HL-60 (cell line): ENCODE measurements around the gene COG4.

Source experiments
- DNase-seq, 2 experiments: peaks; one replicate each; pipeline ENCODE4 v3.0.0-alpha.2; 2010 to 2020; ENCODE audit warnings: low read depth in 1 of 2, low spot score in 1 of 2
- H3K27ac ChIP-seq: fragments of 250-450 bp; sonication (Bioruptor Pico); replicated peaks from 2 replicates; pipeline ENCODE4 v1.5.1; 2020; ENCODE audit warnings: mild to moderate bottlenecking, moderate library complexity
- H3K27me3 ChIP-seq: fragments of 250-450 bp; sonication (Bioruptor Pico); 2 replicates; pipeline ENCODE4 v1.5.1; 2021; ENCODE audit warnings: mild to moderate bottlenecking, moderate library complexity; ENCODE audit not compliant: insufficient read depth, poor library complexity, severe bottlenecking
- H3K4me3 ChIP-seq: replicated peaks from 2 replicates; pipeline ENCODE4 v1.5.1; 2011; ENCODE audit warnings: mild to moderate bottlenecking, control low read depth, low read length; ENCODE audit not compliant: insufficient read depth
- CTCF ChIP-seq: IDR thresholded peaks from one replicate; pipeline ENCODE4 v1.5.1; 2011; ENCODE audit warnings: low read length, control low read depth, inconsistent platforms; ENCODE audit not compliant: insufficient read depth
- GABPA ChIP-seq: IDR thresholded peaks from 2 replicates; pipeline ENCODE4 v1.6.1; 2012; ENCODE audit warnings: low read depth
- POLR2AphosphoS5 ChIP-seq: IDR thresholded peaks from 2 replicates; pipeline ENCODE4 v1.6.1; 2012; ENCODE audit warnings: low read depth
- SPI1 ChIP-seq: IDR thresholded peaks from 2 replicates; pipeline ENCODE4 v1.6.1; 2012; ENCODE audit warnings: low read depth, mild to moderate bottlenecking, borderline replicate concordance
- TF ChIP-seq, protein P1 (sequence below): IDR thresholded peaks from 2 replicates; pipeline ENCODE4 v1.6.1; 2012; ENCODE audit warnings: low read depth; ENCODE audit not compliant: insufficient replicate concordance

Gene COG4

GRCh38 chr16:70550082-70550481, 26.7 kb upstream of the COG4 start:
- Histone ChIP-seq H3K27me3 (no peaks in the 10 kb centered on the region), H3K27ac (no peak overlapping the region), H3K4me3 (no peak overlapping the region)
- TF ChIP-seq CTCF (no peak), POLR2AphosphoS5 (no peak), SPI1 (no peak), GABPA (no peak)
- TF ChIP-seq, protein P1, sequence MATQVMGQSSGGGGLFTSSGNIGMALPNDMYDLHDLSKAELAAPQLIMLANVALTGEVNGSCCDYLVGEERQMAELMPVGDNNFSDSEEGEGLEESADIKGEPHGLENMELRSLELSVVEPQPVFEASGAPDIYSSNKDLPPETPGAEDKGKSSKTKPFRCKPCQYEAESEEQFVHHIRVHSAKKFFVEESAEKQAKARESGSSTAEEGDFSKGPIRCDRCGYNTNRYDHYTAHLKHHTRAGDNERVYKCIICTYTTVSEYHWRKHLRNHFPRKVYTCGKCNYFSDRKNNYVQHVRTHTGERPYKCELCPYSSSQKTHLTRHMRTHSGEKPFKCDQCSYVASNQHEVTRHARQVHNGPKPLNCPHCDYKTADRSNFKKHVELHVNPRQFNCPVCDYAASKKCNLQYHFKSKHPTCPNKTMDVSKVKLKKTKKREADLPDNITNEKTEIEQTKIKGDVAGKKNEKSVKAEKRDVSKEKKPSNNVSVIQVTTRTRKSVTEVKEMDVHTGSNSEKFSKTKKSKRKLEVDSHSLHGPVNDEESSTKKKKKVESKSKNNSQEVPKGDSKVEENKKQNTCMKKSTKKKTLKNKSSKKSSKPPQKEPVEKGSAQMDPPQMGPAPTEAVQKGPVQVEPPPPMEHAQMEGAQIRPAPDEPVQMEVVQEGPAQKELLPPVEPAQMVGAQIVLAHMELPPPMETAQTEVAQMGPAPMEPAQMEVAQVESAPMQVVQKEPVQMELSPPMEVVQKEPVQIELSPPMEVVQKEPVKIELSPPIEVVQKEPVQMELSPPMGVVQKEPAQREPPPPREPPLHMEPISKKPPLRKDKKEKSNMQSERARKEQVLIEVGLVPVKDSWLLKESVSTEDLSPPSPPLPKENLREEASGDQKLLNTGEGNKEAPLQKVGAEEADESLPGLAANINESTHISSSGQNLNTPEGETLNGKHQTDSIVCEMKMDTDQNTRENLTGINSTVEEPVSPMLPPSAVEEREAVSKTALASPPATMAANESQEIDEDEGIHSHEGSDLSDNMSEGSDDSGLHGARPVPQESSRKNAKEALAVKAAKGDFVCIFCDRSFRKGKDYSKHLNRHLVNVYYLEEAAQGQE: no peak
- no peak for DNase-seq

DNA sequence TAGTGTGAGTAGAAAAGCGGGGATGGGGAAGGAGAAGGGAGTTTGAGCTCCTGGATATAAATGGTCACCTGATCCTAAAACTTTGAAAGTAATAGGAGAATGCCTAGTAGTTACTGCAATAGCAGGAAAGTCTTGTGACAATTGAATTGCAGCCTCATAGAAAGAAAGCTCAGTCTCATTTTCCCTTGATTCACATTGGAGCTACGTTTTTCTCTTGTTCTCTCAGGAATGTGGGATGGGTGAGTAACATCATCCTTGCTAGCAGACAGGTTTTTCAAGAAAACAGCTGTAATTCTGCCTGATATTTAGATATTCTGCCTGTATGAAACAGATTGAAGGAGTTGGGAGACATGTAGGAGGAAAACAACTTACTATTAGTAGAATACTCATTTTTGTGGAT, 25.6 kb upstream of the COG4 start:
- no peak for DNase-seq
- Histone ChIP-seq H3K27me3 (no peaks in the 10 kb centered on the region), H3K27ac (no peak overlapping the region), H3K4me3 (no peak overlapping the region)
- TF ChIP-seq, protein P1: no peak
- TF ChIP-seq POLR2AphosphoS5 (no peak), CTCF (no peak), SPI1 (no peak), GABPA (no peak)

DNA sequence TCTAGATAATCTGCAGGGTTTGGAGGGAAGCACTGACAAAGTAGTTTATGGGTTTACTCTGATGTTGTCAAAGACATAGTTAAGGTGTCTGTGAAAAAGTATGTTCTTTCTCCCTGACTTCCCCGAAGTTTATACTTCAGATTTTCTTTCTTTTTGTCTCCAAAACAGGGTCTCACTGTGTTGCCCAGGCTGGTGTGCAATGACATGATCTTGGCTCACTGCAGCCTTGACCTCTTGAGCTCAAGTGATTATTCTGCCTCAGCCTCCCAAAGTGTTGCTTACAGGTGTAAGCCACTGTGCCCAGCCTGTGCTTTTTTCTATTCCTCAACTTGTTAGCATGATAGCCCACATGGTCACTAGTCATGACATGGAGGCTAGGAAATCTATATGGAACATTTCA, 21.2 kb upstream of the COG4 start:
- TF ChIP-seq, protein P1: no peak
- TF ChIP-seq SPI1 (no peak), CTCF (no peak), GABPA (no peak), POLR2AphosphoS5 (no peak)
- no peak overlapping the region for H3K27ac ChIP-seq
- DNase-seq: no peak

More for the DNA sequence above, 21.2 kb upstream of the COG4 start:
- H3K27me3 ChIP-seq: no peaks in the 10 kb centered on the region
- H3K4me3 ChIP-seq: no peak overlapping the region
